ENCODE measurements around the gene TAS2R31. TPM values are rescaled to one million over a fixed set of nuclear protein-coding genes. Genes with fewer than 3 reads are reported as not detected.

Gene TAS2R31
- total and polyA plus RNA-seq, 2 of the 4 experiments (the other 2 are of a cell fraction) = 0.24 to 4.3 TPM

DNA sequence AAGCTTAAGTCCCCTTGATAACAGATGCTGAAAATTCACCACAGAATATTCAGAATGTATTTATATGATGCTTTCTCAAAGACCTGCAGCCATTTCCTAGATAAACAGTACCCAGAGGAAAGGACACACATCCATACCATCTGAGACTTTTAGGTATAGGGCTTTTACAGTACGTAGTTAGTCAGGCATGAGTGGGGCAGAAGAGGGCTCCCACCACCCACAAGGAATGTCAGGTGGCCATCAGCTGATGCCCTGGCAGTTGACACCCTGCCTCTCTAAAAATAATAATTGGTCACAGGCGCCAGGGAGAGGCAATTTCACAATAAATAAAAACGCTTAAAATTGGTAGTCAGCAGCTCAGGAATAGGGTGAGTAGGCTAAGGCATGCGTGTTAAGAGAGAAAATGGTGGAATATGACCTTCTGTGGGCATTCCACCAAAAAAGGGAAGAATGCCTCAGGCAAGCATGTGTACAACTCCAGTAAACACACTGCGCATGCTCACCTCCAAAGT, 38.7 kb upstream of the TAS2R31 start:
- Histone ChIP-seq H3K4me1 (ENCODE audit: control insufficient read depth, insufficient read depth, low read length) (no peaks in the 10 kb centered on the region), H3K4me2 (ENCODE audit: low read depth, low read length) (no peak overlapping the region), H3K79me1 (ENCODE audit: low read depth in 1 of 2, low read length in 2 of 2) (peaks cover 0 to 9% of the 10 kb centered on the region in 2 experiments; a peak in 3 of 4 replicates), H2AK5ac (ENCODE audit: low read depth, low read length) (no peak overlapping the region), H3K56ac (ENCODE audit: extremely low read depth, insufficient read depth, low read length) (no peak overlapping the region), H4K91ac (ENCODE audit: insufficient read depth, low read depth, low read length) (no peak overlapping the region), H3K9ac (ENCODE audit: low read depth, low read length) (no peak overlapping the region), H2AK9ac (replicated peaks; ENCODE audit: low read depth, low read length, poor library complexity) (no peak overlapping the region), H3K9me3 (ENCODE audit: control insufficient read depth, insufficient read depth, low read length) (no peaks in the 10 kb centered on the region), H4K20me1 (ENCODE audit: insufficient read depth, low read length) (no peaks in the 10 kb centered on the region), H3K4ac (ENCODE audit: low read depth, low read length) (no peak overlapping the region), H2BK120ac (ENCODE audit: low read depth, low read length) (no peak overlapping the region), H4K5ac (ENCODE audit: low read depth, low read length) (no peak overlapping the region), H3K14ac (replicated peaks; ENCODE audit: low read depth, low read length) (no peak overlapping the region), H3K27ac (ENCODE audit: insufficient read depth, low read length) (no peak overlapping the region), H3K36me3 (ENCODE audit: control insufficient read depth, insufficient read depth, low read length) (no peaks in the 10 kb centered on the region; the same call in 1 of the 2 replicates), H3K4me3 (ENCODE audit: insufficient read depth, low read depth, low read length) (no peak overlapping the region), H3K23ac (ENCODE audit: low read depth, low read length) (no peak overlapping the region), H4K8ac (ENCODE audit: low read depth in 2 of 2, low read length in 2 of 2) (no peak overlapping the region), H2AFZ (replicated peaks; ENCODE audit: low read length, poor library complexity) (no peak overlapping the region), H2BK5ac (ENCODE audit: low read depth, low read length, poor library complexity, severe bottlenecking) (no peak overlapping the region), H3K18ac (ENCODE audit: low read depth, low read length) (no peak overlapping the region), H2BK15ac (ENCODE audit: low read depth, low read length) (no peak overlapping the region), H3K9me1 (ENCODE audit: insufficient read depth, low read length) (no peaks in the 10 kb centered on the region), H2BK20ac (ENCODE audit: low read depth, low read length) (no peak overlapping the region), H3K27me3 (ENCODE audit: control insufficient read depth, insufficient read depth, low read length) (no peaks in the 10 kb centered on the region)
- in situ Hi-C loops (cut with MboI; ENCODE audit: low sequenced_read_pairs) = no loop called here
- intact Hi-C loops (cut with micrococcal nuclease) = loop anchor here (2.0 kb wide), 1 partner anchor 55 kb away; no protein-coding TSS in a partner anchor
- dilution Hi-C loops (cut with HindIII; ENCODE audit: low sequenced_read_pairs, unreplicated experiment) = no loop called here
- DNase-seq (no peak), ATAC-seq (ENCODE audit: low read depth) (no peak)
- TF ChIP-seq RCOR1 (IDR thresholded peaks at IDR 0.05; ENCODE audit: insufficient replicate concordance, low read length) (no peak), RAD21 (IDR thresholded peaks at IDR 0.05; ENCODE audit: low read length) (no peak)
- no CpG with 5 or more reads among the region's 5 CpGs for WGBS, 2 experiments (ENCODE audit: extremely low coverage in 2 of 2, insufficient read length in 1 of 2)
- no TSS peak for BruUV-seq (replicated peaks)
- ChIA-PET POLR2A (ENCODE audit: unreplicated experiment) (no interaction called here), CTCF (no interaction called here)
